Measurements from ENCODE around the gene RIMKLB. TPM values are rescaled to one million over a fixed set of nuclear protein-coding genes. Genes with fewer than 3 reads are reported as not detected.

Gene RIMKLB
- polyA plus RNA-seq, 3 donors: 1.0 to 6.6 (median 1.2) TPM

- no peaks in the 10 kb centered on the region for H3K9me3 ChIP-seq (replicated peaks in 1 of 2; ENCODE audit: control insufficient read depth in 1 of 2, insufficient read depth in 1 of 2, low read length in 2 of 2)
- H3K36me3 Mint-ChIP-seq: no peaks in the 10 kb centered on the region
- no peaks in the 10 kb centered on the region for H3K9me3 Mint-ChIP-seq
- H3K79me2 ChIP-seq (ENCODE audit: insufficient read depth, low read length): peaks cover 3% of the 10 kb centered on the region
- peaks cover 4 to 16% of the 10 kb centered on the region in 2 donors for H3K4me1 ChIP-seq (ENCODE audit: control insufficient read depth in 1 of 2, insufficient read depth in 2 of 2, low read length in 2 of 2)
- peak overlapping the region; percentile 46 to 80 (median 57) for H3K4me3 ChIP-seq (replicated peaks in 1 of 3; ENCODE audit: low read depth in 2 of 3, low read length in 3 of 3)
- peaks cover 21% of the 10 kb centered on the region for H3K4me1 Mint-ChIP-seq
- peak overlapping the region in 6 of 7 donors; percentile 24 to 82 (median 76) for H3K27ac Mint-ChIP-seq
- H2AFZ ChIP-seq (ENCODE audit: insufficient read depth, low read depth, low read length, poor library complexity, severe bottlenecking): peak overlapping the region; percentile 88
- H3K27ac ChIP-seq (ENCODE audit: low read depth in 1 of 2, low read length in 2 of 2): peak overlapping the region; percentile 26 to 82
- H3K9ac ChIP-seq (ENCODE audit: insufficient read depth, low read length, poor library complexity, severe bottlenecking): peak overlapping the region; percentile 49
- intact Hi-C loops (cut with micrococcal nuclease): no loop called here
- DNase-seq: peak; percentile 22 to 54 (median 50)
- peak overlapping the region; percentile 82 for H3K4me2 ChIP-seq (replicated peaks; ENCODE audit: extremely low read depth, low read length, poor library complexity, severe bottlenecking)
- 0% methylated on average over 3 of the region's 6 CpGs for WGBS (ENCODE audit: insufficient coverage)
- peak overlapping the region; percentile 85 to 94 for H3K4me3 Mint-ChIP-seq
- H4K20me1 ChIP-seq (ENCODE audit: insufficient read depth, low read length): no peaks in the 10 kb centered on the region
- TF ChIP-seq CTCF (IDR thresholded peaks at IDR 0.05): no peak
- H3K27me3 ChIP-seq (ENCODE audit: control insufficient read depth in 2 of 2, insufficient read depth in 2 of 2, low read length in 2 of 2): no peaks in the 10 kb centered on the region
- no peaks in the 10 kb centered on the region for H3K27me3 Mint-ChIP-seq (ENCODE audit: low read depth in 3 of 3)
- H3K36me3 ChIP-seq (replicated peaks in 1 of 2; ENCODE audit: control insufficient read depth in 1 of 2, insufficient read depth in 2 of 2, low read length in 2 of 2): no peaks in the 10 kb centered on the region
Measured at GRCh38 chr12:8709124-8709830, 11.5 kb downstream of the RIMKLB start.

DNA sequence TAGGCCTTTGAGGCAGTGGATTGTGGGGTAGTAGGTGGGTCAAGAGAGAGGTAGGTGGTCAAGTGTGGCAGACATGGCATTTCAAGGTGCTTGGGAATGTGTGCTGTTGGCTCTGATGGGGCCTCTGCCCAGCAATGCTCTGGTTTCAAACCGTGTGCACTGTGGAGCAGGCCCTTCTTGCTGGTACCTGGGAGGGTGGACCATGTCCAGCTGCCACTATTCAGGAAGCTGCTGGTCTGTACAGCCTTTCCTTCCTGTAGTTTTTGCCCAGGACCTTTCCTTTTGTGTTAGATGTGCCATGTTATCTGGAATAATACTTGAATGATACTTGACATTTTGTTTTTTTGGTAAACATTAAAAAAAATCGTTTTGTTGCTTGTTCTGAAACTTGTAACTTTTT lies 14.8 kb downstream of the RIMKLB start:
- intact Hi-C loops (cut with micrococcal nuclease): no loop called here
- WGBS (ENCODE audit: insufficient coverage): 25% methylated on average over 1 of the region's 2 CpGs
- peak overlapping the region in 1 of 7 donors; percentile 47 for H3K27ac Mint-ChIP-seq

More for the DNA sequence above, 14.8 kb downstream of the RIMKLB start:
- no peaks in the 10 kb centered on the region for H3K27me3 Mint-ChIP-seq (ENCODE audit: low read depth in 3 of 3)
- no peak for DNase-seq
- no peaks in the 10 kb centered on the region for H3K27me3 ChIP-seq (ENCODE audit: control insufficient read depth in 2 of 2, insufficient read depth in 2 of 2, low read length in 2 of 2)
- H4K20me1 ChIP-seq (ENCODE audit: insufficient read depth, low read length): no peaks in the 10 kb centered on the region
- H3K36me3 Mint-ChIP-seq: peaks cover 2 to 4% of the 10 kb centered on the region in 2 donors
- no peak overlapping the region for H3K9ac ChIP-seq (ENCODE audit: insufficient read depth, low read length, poor library complexity, severe bottlenecking)
- no peak overlapping the region for H3K27ac ChIP-seq (ENCODE audit: low read depth in 1 of 2, low read length in 2 of 2)
- H2AFZ ChIP-seq (ENCODE audit: insufficient read depth, low read depth, low read length, poor library complexity, severe bottlenecking): no peak overlapping the region
- H3K36me3 ChIP-seq (replicated peaks in 1 of 2; ENCODE audit: control insufficient read depth in 1 of 2, insufficient read depth in 2 of 2, low read length in 2 of 2): no peaks in the 10 kb centered on the region
- no peaks in the 10 kb centered on the region for H3K9me3 Mint-ChIP-seq
- no peak overlapping the region for H3K4me2 ChIP-seq (replicated peaks; ENCODE audit: extremely low read depth, low read length, poor library complexity, severe bottlenecking)
- no peak for TF ChIP-seq CTCF (IDR thresholded peaks at IDR 0.05)
- H3K4me3 Mint-ChIP-seq: no peak overlapping the region
- peaks cover 21% of the 10 kb centered on the region for H3K4me1 Mint-ChIP-seq
- H3K9me3 ChIP-seq (replicated peaks in 1 of 2; ENCODE audit: control insufficient read depth in 1 of 2, insufficient read depth in 1 of 2, low read length in 2 of 2): no peaks in the 10 kb centered on the region
- H3K79me2 ChIP-seq (ENCODE audit: insufficient read depth, low read length): peaks cover 3% of the 10 kb centered on the region
- no peak overlapping the region for H3K4me3 ChIP-seq (replicated peaks in 1 of 3; ENCODE audit: low read depth in 2 of 3, low read length in 3 of 3)
- peaks cover 4 to 16% of the 10 kb centered on the region in 2 donors for H3K4me1 ChIP-seq (ENCODE audit: control insufficient read depth in 1 of 2, insufficient read depth in 2 of 2, low read length in 2 of 2)

Data from CD14-positive monocyte (primary cell).